Caki2 (cell line): ENCODE measurements around the gene TLE1. TPM values are rescaled to one million over a fixed set of nuclear protein-coding genes. Genes with fewer than 3 reads are reported as not detected.

Source experiments
- DNase-seq: peaks from one replicate; pipeline ENCODE4 v3.0.0-alpha.2; 2015; ENCODE audit warnings: low read depth
- in situ Hi-C: cut with HindIII; loops from 2 replicates; pipeline ENCODE4 v1.10.0; 2016; ENCODE audit warnings: low sequenced_read_pairs, low pct_unique_long_range_greater_than_20kb, mixed read lengths
- total RNA-seq: library from RNA; depleted of rRNA; stranded (reverse); fragments of >200 nt; shearing (Covaris generic); gene quantifications from 2 replicates; pipeline ENCODE4 v1.2.3, GENCODE V29; 2014; ENCODE audit warnings: low replicate concordance

TLE1 gene
- total RNA-seq, 1 experiment from 2014 or later = 67.8 TPM

DNA sequence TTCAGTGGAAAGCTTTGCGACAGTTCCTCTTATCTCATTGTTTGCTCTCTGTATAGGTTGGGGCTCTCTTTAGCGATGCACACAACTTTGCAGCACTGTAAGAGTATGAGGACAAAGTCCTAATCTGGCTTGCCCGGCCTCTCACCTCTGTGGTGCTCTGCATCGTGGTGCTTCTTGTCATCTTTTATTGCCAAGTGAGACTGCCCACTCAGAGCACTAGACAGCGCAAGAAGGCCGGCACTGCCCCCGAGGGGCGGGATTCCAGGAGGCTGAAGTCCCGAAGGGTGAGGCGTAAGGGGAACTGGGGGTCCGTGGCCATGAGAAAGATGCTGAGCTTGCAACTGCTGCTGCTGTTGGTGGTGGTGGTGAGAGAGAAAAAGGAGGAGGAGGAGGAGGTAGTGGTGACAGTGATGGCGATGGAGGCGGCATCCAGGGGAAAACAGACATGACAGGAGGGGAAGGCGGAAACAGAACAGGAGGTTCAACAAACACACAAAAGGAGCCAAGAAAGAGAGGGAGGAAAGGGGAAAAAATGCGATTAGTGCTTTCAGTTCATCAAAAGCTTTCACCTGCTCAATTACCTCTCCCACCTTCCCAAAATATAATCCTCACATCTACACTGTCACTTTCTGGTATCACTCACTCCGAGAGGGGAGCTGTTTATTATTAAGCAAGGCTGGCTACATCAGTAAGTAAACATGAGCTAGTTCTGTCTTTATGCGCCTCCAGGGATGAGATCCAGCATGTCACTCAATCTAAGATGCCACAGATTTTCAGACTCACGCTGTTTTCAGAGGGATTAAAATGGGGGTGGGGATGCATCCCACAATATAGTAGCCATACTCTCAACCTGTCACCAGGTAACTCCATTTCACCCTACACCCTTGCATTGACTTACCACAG, 55.1 kb downstream of the TLE1 start:
- in situ Hi-C loops = no loop called here

DNA sequence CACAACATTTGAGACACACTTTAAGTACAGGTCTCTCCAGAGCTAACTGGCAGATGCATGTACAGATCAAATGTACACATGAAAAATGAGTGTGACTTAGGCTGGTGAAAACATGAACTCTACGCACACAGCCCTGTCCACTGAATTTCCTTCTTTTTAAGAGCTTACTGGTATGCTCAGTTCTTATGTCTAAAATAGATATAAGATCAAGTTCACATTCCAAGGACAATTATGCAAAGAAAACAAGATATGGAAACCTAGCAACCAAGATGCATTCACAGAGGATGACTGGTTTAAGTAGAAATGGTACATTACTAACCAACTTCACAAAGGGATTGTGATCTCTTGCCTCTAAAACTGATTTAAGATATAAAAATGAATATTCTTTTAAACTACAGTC, 56.7 kb downstream of the TLE1 start:
- no peak for DNase-seq
- in situ Hi-C loops = no loop called here

More for the DNA sequence above, 55.1 kb downstream of the TLE1 start:
- no peak for DNase-seq

DNA sequence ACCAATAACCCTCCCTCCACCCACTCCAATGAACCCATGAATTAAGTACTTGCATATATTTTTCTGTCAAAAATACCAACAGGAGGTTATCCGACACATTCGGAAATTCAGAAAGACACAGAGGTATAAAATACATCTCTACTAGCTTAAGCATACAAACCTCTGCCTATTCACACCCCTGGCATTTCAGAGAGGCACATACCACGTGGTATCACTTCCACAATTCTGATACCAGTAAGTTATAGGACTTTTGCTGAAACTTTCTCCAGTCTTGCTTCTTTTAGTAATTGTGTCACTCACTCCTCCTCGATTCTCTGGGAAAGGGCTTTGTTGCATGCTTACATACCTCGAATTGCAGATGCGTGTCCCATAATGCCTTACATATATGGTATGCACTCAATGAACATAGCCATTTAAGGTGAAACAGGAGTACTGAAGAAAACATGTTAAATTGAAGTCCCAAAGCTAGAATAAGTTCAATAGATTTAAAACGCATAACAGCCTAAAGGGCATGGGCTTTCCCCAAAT, 58.1 kb downstream of the TLE1 start:
- in situ Hi-C loops = no loop called here
- DNase-seq = no peak

DNA sequence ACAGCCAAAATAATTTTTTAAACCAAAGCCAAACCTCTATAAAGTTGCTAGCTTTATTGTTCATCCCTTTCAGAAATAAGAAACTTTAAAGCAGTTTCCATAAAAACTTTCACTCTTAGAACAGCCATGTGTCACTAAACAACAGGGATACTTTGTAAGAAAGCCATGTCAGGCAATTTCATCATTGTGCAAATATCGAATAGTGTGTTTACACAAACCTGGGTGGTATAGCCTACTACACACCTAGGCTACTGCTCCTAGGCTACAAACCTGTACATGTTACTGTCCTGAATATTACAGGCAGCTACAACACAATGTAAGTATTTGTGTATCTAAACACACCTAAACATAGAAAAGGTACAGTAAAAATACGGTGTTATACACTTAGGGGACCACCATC, 59.9 kb downstream of the TLE1 start:
- in situ Hi-C loops = no loop called here
- no peak for DNase-seq

GRCh38 chr9:81628897-81629296, 60.5 kb downstream of the TLE1 start:
- DNase-seq = no peak
- in situ Hi-C loops = no loop called here

- DNase-seq = no peak
- in situ Hi-C loops = no loop called here
Measured at GRCh38 chr9:81627481-81627880, 61.9 kb downstream of the TLE1 start.

DNA sequence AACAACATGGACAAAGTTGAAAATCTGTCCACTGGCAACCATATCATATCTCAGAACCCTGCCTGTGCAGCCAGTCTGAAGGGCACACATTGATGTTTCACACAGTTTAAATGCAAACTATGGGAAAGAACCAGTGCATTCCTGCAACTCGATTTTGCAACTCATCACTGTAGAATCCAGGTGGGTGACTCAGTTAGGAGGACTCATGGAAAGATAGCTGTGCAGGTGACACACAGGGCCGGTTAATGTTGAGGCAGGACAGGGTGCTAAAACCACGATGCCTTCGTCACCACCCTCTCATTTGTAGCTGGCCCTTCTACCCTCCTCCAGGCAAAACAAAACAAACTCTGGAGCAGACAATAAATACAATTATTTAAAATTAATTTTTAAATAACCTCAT, 62.8 kb downstream of the TLE1 start:
- DNase-seq = peak; percentile 19
- in situ Hi-C loops = no loop called here

DNA sequence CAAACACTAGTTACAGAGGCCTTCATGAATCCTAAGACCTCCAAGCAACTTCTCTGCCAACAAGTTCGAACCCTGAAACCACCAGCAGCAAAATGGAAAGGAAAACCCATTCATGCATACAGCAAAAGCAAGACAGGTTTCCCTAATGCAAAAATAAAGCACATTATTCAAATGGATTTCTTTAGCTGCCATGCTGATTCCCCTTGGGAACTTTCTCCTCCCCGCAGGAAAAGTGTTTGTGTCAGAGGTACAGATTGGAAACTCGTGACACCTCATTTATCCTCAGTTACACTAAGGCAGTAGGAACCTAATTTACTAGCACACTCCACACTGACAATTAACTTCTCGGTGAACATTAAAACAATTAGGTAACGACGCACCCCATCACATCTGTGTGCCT, 63.4 kb downstream of the TLE1 start:
- in situ Hi-C loops = no loop called here
- DNase-seq = no peak

GRCh38 chr9:81623778-81624177, 65.6 kb downstream of the TLE1 start:
- in situ Hi-C loops = no loop called here
- DNase-seq = no peak

DNA sequence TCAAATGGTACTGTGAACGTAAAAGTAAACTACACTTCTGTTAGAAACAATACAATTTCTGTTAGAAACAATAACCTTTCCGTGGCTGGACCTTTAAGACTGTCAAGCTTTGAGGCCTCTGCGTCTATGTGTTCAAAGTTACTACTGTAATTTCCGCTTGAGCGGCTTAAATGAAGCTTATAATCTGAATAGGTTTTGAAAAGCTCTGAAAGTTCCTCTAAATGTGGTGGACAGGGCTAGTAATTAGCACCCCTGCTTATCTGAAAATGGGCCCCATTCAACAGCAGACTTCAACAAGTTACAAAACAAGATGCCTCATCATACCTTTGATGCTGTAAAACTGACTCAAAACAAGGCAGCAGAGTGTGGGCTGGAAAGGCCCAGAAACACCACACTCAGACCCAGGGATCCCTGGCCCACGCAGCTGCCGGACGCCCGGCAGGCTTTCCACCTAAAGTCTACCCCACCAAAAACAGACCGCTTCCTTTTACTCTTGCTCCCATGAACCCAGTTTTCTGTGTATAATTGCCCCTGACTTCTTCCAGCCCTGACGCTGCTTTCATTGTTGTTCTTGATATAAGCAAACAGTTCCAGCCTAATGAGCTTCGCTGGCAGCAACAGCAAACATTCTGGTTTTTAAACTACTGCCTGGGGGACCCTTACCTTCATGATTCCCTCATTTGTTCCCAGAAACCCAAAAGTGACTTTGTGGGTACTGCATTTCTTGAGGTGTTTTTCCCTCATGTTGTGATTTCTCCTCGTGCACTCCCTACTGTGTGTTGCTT, 66.7 kb downstream of the TLE1 start:
- in situ Hi-C loops = no loop called here
- no peak for DNase-seq

DNA sequence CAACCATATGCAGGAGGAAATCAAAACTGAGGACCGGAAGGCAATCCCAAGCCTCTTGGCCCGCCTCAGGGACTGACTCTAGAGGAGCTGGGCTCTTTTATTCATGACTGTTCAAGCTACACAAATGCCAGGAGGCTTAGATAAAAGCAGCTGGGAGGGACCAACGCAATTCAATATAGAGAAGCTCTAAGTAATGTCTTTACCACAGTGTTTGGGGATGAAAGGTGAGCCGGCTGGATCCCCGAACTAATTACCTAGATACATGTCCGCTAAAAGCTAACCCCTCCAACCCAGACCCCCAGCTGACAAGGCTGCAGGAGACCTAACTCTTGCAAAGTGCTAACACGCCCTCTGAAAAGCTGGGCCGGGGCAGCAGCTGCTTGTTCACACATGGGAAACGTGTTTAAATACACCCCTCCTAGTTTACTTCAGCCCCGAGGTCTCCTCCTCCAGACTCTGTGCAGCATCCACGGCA, 67.5 kb downstream of the TLE1 start:
- in situ Hi-C loops = no loop called here
- no peak for DNase-seq

GRCh38 chr9:81621118-81621517, 68.2 kb downstream of the TLE1 start:
- in situ Hi-C loops = no loop called here
- no peak for DNase-seq

DNA sequence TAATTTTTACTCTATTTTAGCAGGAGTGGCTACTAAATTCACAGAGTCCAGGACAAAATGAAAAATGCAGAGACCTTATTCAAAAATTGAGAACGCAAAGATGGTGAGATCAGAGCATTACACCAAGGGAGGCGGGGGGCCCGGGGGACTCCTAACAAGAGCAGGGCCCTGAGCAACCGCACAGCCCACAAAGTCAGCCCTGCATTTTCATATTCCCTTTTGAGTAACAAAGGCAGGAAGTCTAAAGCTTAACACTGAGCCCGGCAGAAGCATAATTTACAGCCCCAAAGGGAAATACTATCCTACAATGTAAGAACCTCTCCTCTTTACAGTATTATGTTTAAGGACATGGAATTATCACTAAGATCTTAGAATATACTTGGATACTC, 69.4 kb downstream of the TLE1 start:
- DNase-seq = no peak
- in situ Hi-C loops = no loop called here

DNA sequence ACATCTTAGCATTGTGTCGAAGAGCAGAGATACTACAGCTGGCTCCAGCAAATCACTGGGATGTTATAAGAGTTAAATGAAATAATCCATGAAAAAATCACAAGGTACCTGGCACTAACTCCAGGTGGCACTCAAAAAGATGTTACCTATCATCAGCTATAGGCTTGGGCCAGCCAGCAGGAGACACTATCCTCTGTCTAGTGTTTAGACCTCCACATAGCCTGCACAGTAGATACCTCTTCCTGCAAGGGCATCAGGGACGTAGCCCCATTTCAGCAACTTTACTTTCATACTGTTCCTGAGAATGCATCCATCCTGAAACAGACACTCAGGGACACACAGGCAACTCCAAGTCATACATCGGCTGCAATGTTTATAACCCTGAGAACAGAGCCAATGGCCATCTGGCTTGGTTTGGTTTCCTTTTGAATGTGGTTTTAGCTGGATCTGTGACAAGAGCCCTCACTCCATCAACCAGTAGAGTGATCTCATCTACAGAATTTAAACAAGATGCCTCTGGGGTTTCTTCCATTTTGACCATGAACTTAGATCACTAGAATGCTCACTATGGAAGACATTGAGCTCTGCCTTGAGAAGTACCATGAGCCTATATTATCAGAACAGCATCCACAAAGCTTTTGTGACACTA, 69.9 kb downstream of the TLE1 start:
- DNase-seq = no peak
- in situ Hi-C loops = no loop called here

DNA sequence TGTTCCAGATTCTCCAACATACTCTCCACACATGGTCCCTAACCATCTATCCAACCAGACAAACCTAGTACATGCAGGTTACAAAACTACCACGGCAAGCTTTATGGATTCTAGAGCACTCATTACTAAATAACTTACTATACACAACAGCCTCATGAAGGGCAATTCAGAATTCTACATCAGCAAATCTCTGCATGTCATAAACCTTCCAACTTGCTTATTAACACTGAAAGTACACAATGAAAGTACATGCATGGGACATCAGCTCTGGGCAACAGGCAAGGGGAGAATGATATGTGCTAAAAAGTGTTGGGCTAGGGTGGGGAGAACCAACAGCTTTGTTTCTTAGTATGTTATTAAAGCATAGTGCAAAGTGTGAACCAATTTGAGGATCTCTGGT, 70.4 kb downstream of the TLE1 start:
- no peak for DNase-seq
- in situ Hi-C loops = no loop called here

GRCh38 chr9:81616141-81616540, 73.2 kb downstream of the TLE1 start:
- no peak for DNase-seq
- in situ Hi-C loops = no loop called here

GRCh38 chr9:81614335-81614734, 75.0 kb downstream of the TLE1 start:
- DNase-seq = no peak
- in situ Hi-C loops = no loop called here

- in situ Hi-C loops = no loop called here
- DNase-seq = no peak
Measured at GRCh38 chr9:81613002-81613812, 76.1 kb downstream of the TLE1 start.
